HG02981 (cell line): Measurements from ENCODE around the gene RCOR1.
A peak's percentile ranks its signal among the peaks of the same experiment; 100 is the strongest.
"Not testable (repeated sequence)": the region's sequence is repeated elsewhere in the genome, so short reads cannot be mapped to it uniquely, and the experiment has no call there.

Experiments used
- ATAC-seq: cut with Tn5 transposase; IDR thresholded peaks from one replicate; pipeline ENCODE4 v1.9.1; 2021; ENCODE audit warnings: mild to moderate bottlenecking, moderate library complexity; ENCODE audit not compliant: unreplicated experiment

Gene RCOR1

GRCh38 chr14:102591372-102591943 is 991 bp upstream of the RCOR1 start:
- no peak for ATAC-seq

DNA sequence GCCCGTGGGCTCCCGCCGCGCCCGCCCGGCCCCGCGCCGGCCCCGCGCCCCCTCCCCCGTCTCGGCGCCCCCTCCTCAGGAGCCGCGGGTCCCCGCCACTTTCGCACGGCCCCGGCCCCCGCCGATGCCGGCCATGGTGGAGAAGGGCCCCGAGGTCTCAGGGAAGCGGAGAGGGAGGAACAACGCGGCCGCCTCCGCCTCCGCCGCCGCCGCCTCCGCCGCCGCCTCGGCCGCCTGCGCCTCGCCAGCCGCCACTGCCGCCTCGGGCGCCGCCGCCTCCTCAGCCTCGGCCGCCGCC is 263 bp downstream of the RCOR1 start:
- ATAC-seq, result no peak

DNA sequence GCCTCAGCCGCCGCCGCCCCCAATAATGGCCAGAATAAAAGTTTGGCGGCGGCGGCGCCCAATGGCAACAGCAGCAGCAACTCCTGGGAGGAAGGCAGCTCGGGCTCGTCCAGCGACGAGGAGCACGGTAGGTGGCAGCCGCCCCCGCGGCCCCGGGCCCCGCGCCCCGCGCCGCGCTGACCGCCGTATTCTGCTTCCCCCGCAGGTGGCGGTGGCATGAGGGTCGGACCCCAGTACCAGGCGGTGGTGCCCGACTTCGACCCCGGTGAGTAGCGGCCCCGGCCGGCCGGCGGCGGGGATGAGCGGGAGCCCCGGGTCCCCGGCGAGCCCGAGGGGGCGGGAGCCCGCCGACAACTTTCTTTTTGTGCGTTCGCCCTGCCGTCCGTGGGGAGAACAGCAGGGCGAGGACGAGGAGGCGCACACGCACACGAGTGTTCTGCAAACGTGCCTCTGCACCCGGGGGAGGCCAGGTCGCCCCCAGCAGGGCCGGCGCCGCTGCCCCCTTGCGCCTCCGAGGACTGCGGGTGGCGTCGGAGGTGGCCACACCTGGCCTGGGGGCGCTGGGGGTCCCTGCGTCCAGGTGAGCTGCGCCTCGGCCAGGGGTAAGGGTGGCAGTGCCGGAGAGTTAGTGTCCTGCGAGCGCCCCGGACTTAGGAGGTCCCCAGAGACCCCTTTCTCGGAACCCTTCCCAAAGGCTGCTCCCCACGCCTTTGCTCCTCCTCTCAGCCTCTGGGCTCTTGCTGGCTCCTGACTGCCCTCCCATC is 794 bp downstream of the RCOR1 start:
- no peak for ATAC-seq

DNA sequence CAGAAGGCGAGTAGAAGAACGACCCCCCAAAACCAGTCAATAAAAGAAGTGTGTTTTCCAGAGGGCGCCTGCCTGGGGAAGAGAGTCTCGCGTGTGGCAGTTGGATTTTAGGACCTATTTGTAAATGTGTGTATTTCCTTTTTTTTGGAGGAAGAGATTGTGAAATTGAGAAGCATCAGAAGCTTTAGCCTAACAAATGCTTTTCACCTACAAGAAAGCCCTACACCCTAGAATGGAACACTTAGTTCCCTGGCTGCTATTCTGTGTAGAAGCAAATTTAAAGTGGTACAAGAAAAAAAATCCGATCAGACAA is 1.3 kb downstream of the RCOR1 start:
- no peak for ATAC-seq

- no peak for ATAC-seq
Measured at GRCh38 chr14:102594514-102595175, 2.2 kb downstream of the RCOR1 start.

DNA sequence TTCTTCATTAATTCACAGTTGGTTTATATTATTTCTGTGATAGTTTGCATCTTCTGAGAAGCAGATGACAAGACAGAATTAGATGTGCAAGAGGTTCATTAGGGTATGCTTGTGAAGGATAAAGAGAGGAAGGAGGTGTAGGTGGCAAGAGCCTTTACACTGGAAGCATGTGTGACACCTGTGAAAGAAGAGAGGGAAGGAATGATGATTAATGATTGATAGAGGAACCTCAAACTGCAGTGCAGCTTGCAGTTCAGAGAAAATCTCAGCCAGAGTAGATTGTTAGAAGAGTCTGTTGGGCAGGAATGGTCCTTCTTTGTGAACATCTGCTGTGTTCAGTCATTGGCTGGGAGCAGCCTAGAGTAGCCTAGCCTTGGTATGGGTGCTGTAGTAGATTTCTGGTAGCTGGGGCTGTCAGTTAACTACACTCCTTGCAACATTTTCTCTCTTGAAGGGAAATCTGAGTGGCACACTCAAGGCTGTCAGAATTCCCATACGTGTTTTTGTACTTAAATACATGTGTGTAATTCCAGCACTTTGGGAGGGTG is 9.0 kb downstream of the RCOR1 start:
- ATAC-seq, result no peak

- ATAC-seq, result no peak
Measured at GRCh38 chr14:102602421-102603292, 10.2 kb downstream of the RCOR1 start.

DNA sequence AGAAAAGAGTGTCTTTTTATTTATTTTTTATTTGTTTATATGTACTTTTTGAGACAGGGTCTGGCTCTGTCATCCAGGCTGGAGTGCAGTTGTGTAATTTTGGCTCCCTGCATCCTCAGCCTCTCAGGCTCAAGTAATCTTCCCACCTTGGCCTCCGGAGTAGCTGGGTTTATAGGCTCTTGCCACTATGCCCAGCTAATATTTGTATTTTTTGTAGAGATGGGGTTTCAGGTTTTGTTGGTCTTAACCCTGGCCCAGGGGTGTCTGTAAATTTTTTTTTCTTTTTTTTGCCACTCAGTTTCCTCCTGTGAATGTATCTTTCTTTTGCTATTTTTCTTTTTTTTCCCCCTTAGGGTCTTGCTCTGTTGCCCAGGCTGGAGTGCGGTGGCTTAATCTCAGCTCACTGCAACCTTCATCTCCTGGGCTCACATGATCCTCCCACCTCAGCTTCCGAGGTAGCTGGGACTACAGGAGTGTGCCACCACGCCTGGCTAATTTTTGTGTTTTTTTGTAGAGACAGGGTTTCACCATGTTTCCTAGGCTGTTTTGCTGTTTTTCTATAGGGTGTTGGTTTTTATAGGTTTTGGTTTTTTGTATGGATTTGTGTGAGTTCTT is 11.0 kb downstream of the RCOR1 start:
- no peak for ATAC-seq

- no peak for ATAC-seq
Measured at GRCh38 chr14:102604183-102604582, 11.7 kb downstream of the RCOR1 start.

DNA sequence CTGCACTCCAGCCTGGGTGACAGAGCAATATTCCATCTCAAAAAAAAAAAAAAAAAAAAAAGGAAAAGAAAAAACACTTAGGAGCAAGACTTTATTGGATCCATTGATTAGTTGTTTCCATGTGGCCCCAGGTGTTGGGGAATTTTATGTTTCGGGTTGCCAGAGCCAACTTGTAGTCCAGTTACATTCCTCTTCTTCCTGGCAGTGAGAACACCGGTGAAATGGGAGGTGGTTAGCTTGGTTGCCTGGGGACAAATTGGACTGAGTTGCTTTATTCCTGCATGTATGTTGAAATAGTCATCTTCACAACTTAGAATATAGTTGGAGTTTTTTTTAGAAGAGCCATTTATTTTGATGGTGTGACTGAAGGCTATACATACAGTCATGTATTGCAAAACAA is 12.6 kb downstream of the RCOR1 start:
- no peak for ATAC-seq

DNA sequence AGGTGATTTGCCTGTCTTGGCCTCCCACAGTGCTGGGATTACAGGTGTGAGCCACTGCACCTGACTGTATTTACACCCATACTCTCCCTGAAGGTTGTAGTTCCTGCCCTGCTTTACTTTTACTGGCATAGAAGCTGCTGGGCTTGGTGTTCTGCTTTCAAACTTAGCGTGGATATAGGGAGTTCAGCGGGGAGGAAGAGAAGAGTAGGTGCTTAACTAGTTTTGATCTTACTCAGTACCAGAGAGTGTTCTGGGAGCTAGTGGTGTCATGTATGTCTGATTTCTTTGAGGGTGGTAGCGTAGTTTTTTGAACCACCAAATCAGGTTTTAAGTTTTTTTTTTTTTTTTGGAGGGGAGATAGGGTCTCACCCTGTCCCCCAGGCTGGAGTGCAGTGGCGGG is 13.8 kb downstream of the RCOR1 start:
- no peak for ATAC-seq

GRCh38 chr14:102608064-102608446 is 15.6 kb downstream of the RCOR1 start:
- ATAC-seq, result peak; percentile 40

GRCh38 chr14:102610968-102611811 is 18.7 kb downstream of the RCOR1 start:
- no peak for ATAC-seq

DNA sequence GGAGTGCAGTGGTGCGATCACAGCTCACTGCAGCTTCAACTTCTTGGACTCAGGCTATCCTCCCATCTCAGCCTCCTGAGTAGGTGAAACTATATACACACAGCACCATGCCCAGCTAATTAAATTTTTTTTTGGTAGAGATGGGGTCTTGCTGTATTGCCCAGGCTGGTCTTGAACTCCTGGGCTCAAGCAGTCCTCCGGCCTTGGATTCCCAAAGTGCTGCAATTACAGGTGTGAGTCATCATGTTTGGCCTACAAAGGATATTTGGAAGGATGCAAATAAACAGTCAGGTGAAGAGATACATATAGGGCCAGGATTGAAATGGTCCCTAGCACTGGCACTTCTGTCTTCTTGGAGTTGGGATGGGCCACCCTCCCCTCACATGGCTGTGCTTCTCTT is 23.9 kb downstream of the RCOR1 start:
- ATAC-seq, result no peak

GRCh38 chr14:102616799-102617198 is 24.4 kb downstream of the RCOR1 start:
- no peak for ATAC-seq

DNA sequence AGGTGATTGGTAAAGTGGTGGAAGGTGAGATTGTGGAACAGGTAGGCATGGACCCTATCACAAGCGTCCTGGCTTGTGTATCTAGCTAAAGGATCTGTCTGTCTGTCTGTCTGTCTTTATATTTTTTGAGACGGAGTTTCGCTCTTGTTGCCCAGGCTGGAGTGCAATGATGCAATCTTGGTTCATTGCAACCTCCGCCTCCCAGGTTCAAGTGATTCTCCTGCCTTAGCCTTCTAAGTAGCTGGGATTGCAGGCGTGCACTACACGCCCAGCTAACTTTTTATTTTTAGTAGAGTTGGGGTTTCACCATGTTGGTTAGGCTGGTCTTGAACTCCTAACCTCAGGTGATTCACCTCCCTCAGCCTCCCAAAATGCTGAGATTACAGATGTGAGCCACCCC is 26.6 kb downstream of the RCOR1 start:
- not testable (repeated sequence) for ATAC-seq

- no peak for ATAC-seq
Measured at GRCh38 chr14:102620413-102620812, 28.0 kb downstream of the RCOR1 start.

DNA sequence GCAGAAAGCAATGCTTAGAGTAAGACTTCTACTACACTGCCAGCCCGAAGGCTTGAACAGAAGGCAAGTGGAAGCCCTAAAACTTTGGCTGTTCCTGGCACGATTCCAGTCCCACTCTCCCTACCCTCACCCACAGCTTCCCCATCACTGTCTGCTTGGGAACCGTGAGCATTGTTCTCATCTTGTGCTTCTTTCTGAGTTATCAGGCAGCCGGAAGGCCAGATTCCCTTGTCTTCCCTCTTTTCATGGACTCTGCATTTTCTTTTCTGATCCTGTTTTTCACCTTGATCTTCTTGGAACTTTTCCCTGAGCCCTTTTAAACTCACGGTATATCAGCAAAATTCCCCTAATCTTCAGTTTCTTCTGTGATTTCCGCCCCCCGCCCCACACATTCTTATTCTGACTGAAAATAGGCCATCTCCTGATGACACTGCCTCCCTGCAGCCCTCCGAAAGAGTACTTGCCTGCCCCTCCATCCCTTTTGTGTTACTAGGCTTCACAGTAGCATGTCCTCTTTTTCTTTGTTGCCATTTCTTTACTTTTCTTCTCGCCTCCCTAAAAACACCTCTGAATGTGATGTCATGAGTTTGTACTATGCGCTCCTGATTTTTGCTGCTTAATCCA is 29.9 kb downstream of the RCOR1 start:
- ATAC-seq, result no peak

GRCh38 chr14:102624666-102625065 is 32.2 kb downstream of the RCOR1 start:
- ATAC-seq, result no peak
